IMR-90 (cell line): ENCODE results near the gene CLIC3. TPM values are rescaled to one million over a fixed set of nuclear protein-coding genes. Genes with fewer than 3 reads are reported as not detected.

Experiments
- ATAC-seq: fragments of 200-7000 bp; cut with Tn5 transposase; 2 replicates; pipeline ENCODE4 v1.9.1; 2020; ENCODE audit warnings: low read depth, mild to moderate bottlenecking, moderate library complexity
- BruUV-seq: library from RNA; stranded (reverse); fragments of 400-500 nt; replicated peaks from 2 replicates; lab custom pipeline; 2021; lab: Mats Ljungman, UMichigan
- CTCF ChIA-PET: fragments of 300-600 bp; formaldehyde crosslinking; extraction: SDS; loops from one replicate; lab custom pipeline; 2021; ENCODE audit warnings: antibody characterized with exemption; lab: Yijun Ruan, JAX
- POLR2A ChIA-PET: fragments of 300-600 bp; sonication (Branson Sonifier 250); formaldehyde crosslinking; loops from one replicate; lab custom pipeline; 2022; ENCODE audit warnings: antibody characterized with exemption; ENCODE audit not compliant: unreplicated experiment; lab: Charles Lee
- DNase-seq: peaks from one replicate; pipeline ENCODE4 v3.0.0; 2013
- H2AFZ ChIP-seq: replicated peaks from 2 replicates; pipeline ENCODE3; 2013; ENCODE audit warnings: low read length, mild to moderate bottlenecking; ENCODE audit not compliant: poor library complexity
- H2AK5ac ChIP-seq: 2 replicates; pipeline ENCODE4 v1.6.1; 2013; ENCODE audit warnings: low read depth, low read length, inconsistent platforms
- H2AK9ac ChIP-seq: replicated peaks from 2 replicates; pipeline ENCODE3; 2013; ENCODE audit warnings: mild to moderate bottlenecking, low read depth, low read length, moderate library complexity; ENCODE audit not compliant: poor library complexity
- H2BK120ac ChIP-seq: 2 replicates; pipeline ENCODE4 v1.6.1; 2013; ENCODE audit warnings: low read depth, low read length, inconsistent platforms
- H2BK15ac ChIP-seq: 3 replicates; pipeline ENCODE4 v1.6.1; 2013; ENCODE audit warnings: low read depth, low read length, inconsistent platforms
- H2BK20ac ChIP-seq: 2 replicates; pipeline ENCODE4 v1.6.1; 2013; ENCODE audit warnings: low read depth, mild to moderate bottlenecking, inconsistent platforms, low read length, moderate library complexity
- H2BK5ac ChIP-seq: 2 replicates; pipeline ENCODE4 v1.6.1; 2013; ENCODE audit warnings: mild to moderate bottlenecking, low read depth, low read length, inconsistent platforms; ENCODE audit not compliant: poor library complexity, severe bottlenecking
- H3K14ac ChIP-seq: replicated peaks from 2 replicates; pipeline ENCODE4 v1.6.1; 2013; ENCODE audit warnings: low read depth, low read length, inconsistent platforms
- H3K18ac ChIP-seq: 2 replicates; pipeline ENCODE4 v1.6.1; 2013; ENCODE audit warnings: low read depth, low read length, control low read depth
- H3K23ac ChIP-seq: 2 replicates; pipeline ENCODE4 v1.6.1; 2013; ENCODE audit warnings: low read depth, low read length, inconsistent platforms
- H3K27ac ChIP-seq: 2 replicates; pipeline ENCODE4 v1.5.1; 2013; ENCODE audit warnings: mild to moderate bottlenecking, control low read depth, low read length; ENCODE audit not compliant: insufficient read depth
- H3K27me3 ChIP-seq: 2 replicates; pipeline ENCODE4 v1.6.1; 2013; ENCODE audit warnings: low read length; ENCODE audit not compliant: control insufficient read depth, insufficient read depth
- H3K36me3 ChIP-seq: 2 replicates; pipeline ENCODE4 v1.6.1; 2013; ENCODE audit warnings: low read length, mixed read lengths; ENCODE audit not compliant: control insufficient read depth, insufficient read depth
- H3K4ac ChIP-seq: 2 replicates; pipeline ENCODE4 v1.6.1; 2013; ENCODE audit warnings: low read depth, low read length, inconsistent platforms
- H3K4me1 ChIP-seq: 2 replicates; pipeline ENCODE4 v1.6.1; 2013; ENCODE audit warnings: low read length, mixed read lengths; ENCODE audit not compliant: control insufficient read depth, insufficient read depth
- H3K4me2 ChIP-seq: 2 replicates; pipeline ENCODE4 v1.6.1; 2013; ENCODE audit warnings: low read depth, mild to moderate bottlenecking, control low read depth, low read length, moderate library complexity
- H3K4me3 ChIP-seq: 2 replicates; pipeline ENCODE4 v1.5.1; 2013; ENCODE audit warnings: low read depth, mild to moderate bottlenecking, control low read depth, low read length, moderate library complexity; ENCODE audit not compliant: insufficient read depth
- H3K56ac ChIP-seq: 2 replicates; pipeline ENCODE4 v1.6.1; 2013; ENCODE audit warnings: low read length, inconsistent platforms; ENCODE audit not compliant: insufficient read depth; ENCODE audit errors: extremely low read depth
- H3K79me1 ChIP-seq, 2 experiments: 2 replicates each; pipeline ENCODE4 v1.6.1; 2013; ENCODE audit warnings: low read length in 2 of 2, inconsistent platforms in 1 of 2, low read depth in 1 of 2
- H3K9ac ChIP-seq: 2 replicates; pipeline ENCODE4 v1.6.1; 2013; ENCODE audit warnings: low read depth, low read length, control low read depth
- H3K9me1 ChIP-seq: 2 replicates; pipeline ENCODE4 v1.6.1; 2013; ENCODE audit warnings: low read length, inconsistent platforms; ENCODE audit not compliant: insufficient read depth
- H3K9me3 ChIP-seq: 2 replicates; pipeline ENCODE4 v1.6.1; 2013; ENCODE audit warnings: low read length; ENCODE audit not compliant: control insufficient read depth, insufficient read depth
- H4K20me1 ChIP-seq: 2 replicates; pipeline ENCODE4 v1.6.1; 2013; ENCODE audit warnings: low read length, inconsistent platforms; ENCODE audit not compliant: insufficient read depth
- H4K5ac ChIP-seq: 2 replicates; pipeline ENCODE4 v1.6.1; 2013; ENCODE audit warnings: mild to moderate bottlenecking, low read depth, low read length, control low read depth
- H4K8ac ChIP-seq, 2 experiments: 2 replicates each; pipeline ENCODE4 v1.6.1; 2013; ENCODE audit warnings: low read depth in 2 of 2, low read length in 2 of 2, control low read depth in 1 of 2, inconsistent platforms in 1 of 2
- H4K91ac ChIP-seq: 2 replicates; pipeline ENCODE4 v1.6.1; 2013; ENCODE audit warnings: low read depth, low read length, inconsistent platforms; ENCODE audit not compliant: insufficient read depth
- BHLHE40 ChIP-seq: fragments of 150-350 bp; IDR thresholded peaks from 2 replicates; pipeline ENCODE4 v1.6.1; 2016; ENCODE audit warnings: mild to moderate bottlenecking, low read depth, low read length
- CEBPB ChIP-seq: IDR thresholded peaks from 2 replicates; pipeline ENCODE4 v1.6.1; 2012; ENCODE audit warnings: low read depth, low read length, improper control_type of control experiment
- CHD1 ChIP-seq: IDR thresholded peaks from 2 replicates; pipeline ENCODE4 v1.6.1; 2012; ENCODE audit warnings: low read depth, low read length, improper control_type of control experiment
- CTCF ChIP-seq: conservative IDR thresholded peaks from 2 replicates; pipeline ENCODE4 v1.5.1; 2012; ENCODE audit warnings: mild to moderate bottlenecking, low read depth, low read length, improper control_type of control experiment
- ELK1 ChIP-seq: fragments of 150-350 bp; IDR thresholded peaks from 2 replicates; pipeline ENCODE4 v1.6.1; 2016; ENCODE audit warnings: low read depth, mild to moderate bottlenecking, low read length, moderate library complexity, borderline replicate concordance
- FOS ChIP-seq: fragments of 150-350 bp; IDR thresholded peaks from 2 replicates; pipeline ENCODE4 v1.6.1; 2016; ENCODE audit warnings: low read depth, low read length
- MAFK ChIP-seq: IDR thresholded peaks from 2 replicates; pipeline ENCODE4 v1.6.1; 2012; ENCODE audit warnings: low read depth, low read length, improper control_type of control experiment
- MAZ ChIP-seq: IDR thresholded peaks from 2 replicates; pipeline ENCODE4 v1.6.1; 2012; ENCODE audit warnings: low read depth, mild to moderate bottlenecking, low read length, improper control_type of control experiment, moderate library complexity, borderline replicate concordance
- MXI1 ChIP-seq: IDR thresholded peaks from 2 replicates; pipeline ENCODE4 v1.6.1; 2012; ENCODE audit warnings: low read depth, mild to moderate bottlenecking, low read length, moderate library complexity, borderline replicate concordance
- NFE2L2 ChIP-seq: fragments of 150-350 bp; IDR thresholded peaks from 2 replicates; pipeline ENCODE4 v1.6.1; 2016; ENCODE audit warnings: low read depth, mild to moderate bottlenecking, low read length
- POLR2A ChIP-seq: IDR thresholded peaks from 2 replicates; pipeline ENCODE4 v1.6.1; 2012; ENCODE audit warnings: mild to moderate bottlenecking, low read depth, low read length
- RAD21 ChIP-seq: IDR thresholded peaks from 2 replicates; pipeline ENCODE4 v1.6.1; 2012; ENCODE audit warnings: low read length, improper control_type of control experiment
- RCOR1 ChIP-seq: IDR thresholded peaks from 2 replicates; pipeline ENCODE4 v1.6.1; 2012; ENCODE audit warnings: mild to moderate bottlenecking, low read length, improper control_type of control experiment; ENCODE audit not compliant: insufficient replicate concordance
- RFX5 ChIP-seq: IDR thresholded peaks from 2 replicates; pipeline ENCODE4 v1.8.0; 2012; ENCODE audit warnings: low read depth, mild to moderate bottlenecking, low read length, moderate library complexity
- SMC3 ChIP-seq: fragments of 150-350 bp; IDR thresholded peaks from 2 replicates; pipeline ENCODE4 v1.6.1; 2016; ENCODE audit warnings: low read depth, mild to moderate bottlenecking, antibody characterized with exemption, low read length, moderate library complexity
- USF2 ChIP-seq: fragments of 150-350 bp; IDR thresholded peaks from 2 replicates; pipeline ENCODE4 v1.6.1; 2017; ENCODE audit warnings: mild to moderate bottlenecking, antibody characterized with exemption, low read length, low read depth
- WGBS, 2 experiments: methylation state at CpG; one replicate each; pipeline versions ENCODE4 v1.1.5 to v1.1.7; 2013; ENCODE audit warnings: missing lambda C conversion rate in 2 of 2; ENCODE audit not compliant: insufficient read length in 1 of 2; ENCODE audit errors: extremely low coverage in 2 of 2; 5-methylcytosine and 5-hydroxymethylcytosine counted together
- dilution Hi-C: fragments of 300-500 bp; cut with HindIII; formaldehyde crosslinking; loops from one replicate; pipeline ENCODE4 v1.14.3; 2018; ENCODE audit warnings: low sequenced_read_pairs; ENCODE audit not compliant: unreplicated experiment
- in situ Hi-C: fragments of 300-500 bp; cut with MboI; formaldehyde crosslinking; loops from 3 replicates; pipeline ENCODE4 v1.14.3; 2019; ENCODE audit warnings: low sequenced_read_pairs, inconsistent platforms, mixed read lengths
- intact Hi-C: fragments of 100-400 bp; cut with micrococcal nuclease; formaldehyde crosslinking; loops from 2 replicates; pipeline ENCODE4 v1.10.0; 2022
- polyA plus RNA-seq, 3 experiments: library from polyadenylated mRNA; depleted of rRNA; stranded (reverse); fragments of >200 nt; gene quantifications; 2 replicates each; pipeline ENCODE4 v1.2.3, GENCODE V29; 2012; ENCODE audit warnings: low replicate concordance in 1 of 3
- total RNA-seq: library from RNA; depleted of rRNA; stranded (reverse); fragments of >200 nt; gene quantifications from 2 replicates; pipeline ENCODE4 v1.2.3, GENCODE V29; 2012

Gene CLIC3
- total and polyA plus RNA-seq, 2 of the 4 experiments (the other 2 are of a cell fraction): 0.18 to 1.7 TPM

- Histone ChIP-seq H3K18ac (no peak overlapping the region), H2AFZ (no peak overlapping the region), H3K9me1 (peaks cover 8% of the 10 kb centered on the region), H3K79me1 (peaks cover 6 to 16% of the 10 kb centered on the region in 2 experiments; a peak in 3 of 4 replicates), H2AK9ac (no peak overlapping the region), H3K4me1 (peaks cover 23% of the 10 kb centered on the region), H3K4me2 (no peak overlapping the region), H2AK5ac (no peak overlapping the region), H3K36me3 (peaks cover 5% of the 10 kb centered on the region; the same call in 1 of the 2 replicates), H3K4me3 (no peak overlapping the region), H4K20me1 (no peaks in the 10 kb centered on the region; the same call in 1 of the 2 replicates), H3K27ac (no peak overlapping the region), H2BK120ac (no peak overlapping the region), H3K56ac (no peak overlapping the region), H2BK20ac (no peak overlapping the region), H4K8ac (no peak overlapping the region), H3K9ac (no peak overlapping the region), H3K14ac (no peak overlapping the region), H4K91ac (no peak overlapping the region), H3K27me3 (peaks cover 2% of the 10 kb centered on the region; the same call in 1 of the 2 replicates), H2BK15ac (no peak overlapping the region), H3K23ac (no peak overlapping the region), H2BK5ac (no peak overlapping the region), H3K4ac (no peak overlapping the region), H3K9me3 (peaks cover 6% of the 10 kb centered on the region), H4K5ac (no peak overlapping the region)
- BruUV-seq: no TSS peak
- dilution Hi-C loops: no loop called here
- WGBS, 2 experiments: 68% methylated on average over 29 of the region's 40 CpGs; no CpG with 5 or more reads in 1 of the 2 experiments
- in situ Hi-C loops: no loop called here
- ChIA-PET POLR2A (no interaction called here), CTCF (no interaction called here)
- intact Hi-C loops: no loop called here
- no peak for DNase-seq
- TF ChIP-seq BHLHE40 (no peak), POLR2A (no peak), ELK1 (no peak), CTCF (no peak), RCOR1 (no peak), MXI1 (no peak), USF2 (no peak), MAFK (no peak), NFE2L2 (no peak), SMC3 (no peak), MAZ (no peak), CHD1 (no peak), RAD21 (no peak), RFX5 (no peak), CEBPB (no peak), FOS (no peak)
- ATAC-seq: no peak
These were observed 1.5 kb downstream of the CLIC3 start for GRCh38 chr9:136994888-136995230.
